DMS53 treated with DMSO at 0.1 percent for 48 hours (cell line): ENCODE data around the gene ST3GAL4.
"Not testable (repeated sequence)": the region's sequence is repeated elsewhere in the genome, so short reads cannot be mapped to it uniquely, and the experiment has no call there.

Experiments
- DNase-seq: peaks from one replicate; lab custom pipeline; 2025; ENCODE audit not compliant: unreplicated experiment; lab: John Stamatoyannopoulos, UW

The ST3GAL4 gene

DNA sequence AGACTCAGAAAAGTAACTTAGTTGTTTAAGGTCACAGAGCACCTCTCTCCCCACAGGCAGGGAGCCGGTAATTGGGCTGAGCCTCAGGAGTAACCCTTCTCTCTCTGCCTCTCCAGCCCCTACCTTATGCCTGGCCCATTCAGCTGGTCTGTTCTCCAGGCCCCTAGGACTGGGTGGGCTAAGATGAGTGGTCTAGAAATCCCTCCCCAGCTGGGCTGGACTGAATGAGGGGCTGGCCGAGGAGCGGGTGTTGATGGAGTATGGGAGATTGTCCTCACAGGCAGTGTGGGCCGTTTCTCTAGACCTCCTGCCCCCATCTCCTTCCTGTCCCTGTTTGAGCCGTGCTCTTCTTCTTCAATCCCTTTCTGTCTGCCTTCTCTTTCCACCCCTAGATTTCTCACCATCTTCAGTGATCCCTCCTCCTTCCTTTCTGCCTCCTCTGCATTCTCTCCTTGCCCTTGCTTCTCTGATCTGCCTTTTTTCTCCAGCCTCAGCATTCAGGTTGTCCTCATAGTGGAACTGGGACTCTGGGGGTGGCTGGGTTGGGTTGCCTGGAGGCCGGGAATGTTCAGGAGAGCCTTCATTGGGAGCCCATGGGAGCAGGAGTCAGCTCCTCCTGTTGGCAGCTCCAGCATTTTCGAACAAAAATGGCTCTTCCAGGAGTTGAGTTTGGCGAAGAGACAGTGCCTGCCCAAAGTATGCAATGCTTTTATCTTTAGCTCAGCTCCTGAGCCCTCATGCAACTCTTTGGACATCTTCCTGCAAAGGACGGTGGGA lies 7.6 kb downstream of the ST3GAL4 start:
- no peak for DNase-seq

DNA sequence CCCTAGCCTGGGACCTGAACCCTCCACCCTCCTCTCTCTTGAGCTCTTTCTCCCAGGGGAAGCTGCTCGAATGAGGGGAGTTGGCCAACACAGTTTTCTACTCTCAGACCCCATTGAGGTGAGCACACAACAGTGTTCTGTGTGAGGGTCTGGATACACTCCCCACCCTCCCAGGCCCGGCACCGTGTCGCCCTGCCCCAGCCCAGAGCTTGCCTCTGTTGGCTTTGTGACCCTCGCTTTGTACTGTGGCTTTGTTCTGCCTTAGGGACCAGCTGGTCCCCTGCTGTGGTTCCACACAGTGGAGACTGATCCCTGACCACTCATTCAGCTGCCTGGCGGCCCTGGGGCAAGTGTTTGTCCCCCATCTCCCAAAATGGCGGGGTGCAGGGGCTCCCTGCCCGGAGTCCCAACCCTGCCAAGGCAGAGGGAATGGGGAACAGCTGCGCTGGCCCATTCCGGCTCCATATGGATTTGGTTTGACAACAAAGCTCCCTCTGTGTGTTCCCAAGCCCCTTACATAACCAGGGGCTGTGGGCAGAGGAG lies 8.3 kb downstream of the ST3GAL4 start:
- DNase-seq, result no peak

DNA sequence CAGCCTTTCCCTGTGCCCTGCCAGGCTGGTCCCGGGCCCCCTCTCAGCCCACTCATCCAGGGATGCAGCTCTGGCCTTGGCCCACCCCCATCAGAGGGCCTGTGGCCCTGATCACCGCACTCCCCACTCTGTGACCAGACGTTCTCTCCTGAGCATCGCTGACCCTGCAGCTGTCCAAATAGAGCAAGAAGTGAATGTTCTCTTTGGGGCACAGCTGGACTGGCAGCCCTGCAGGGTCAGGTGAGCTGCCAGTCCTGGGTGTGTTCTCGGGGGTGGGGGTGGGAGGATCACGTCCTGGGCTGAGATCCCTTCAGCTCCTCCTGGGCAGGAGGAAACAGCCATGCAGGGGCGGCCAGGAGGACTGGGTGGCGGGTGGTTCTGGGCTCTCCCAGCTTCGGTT lies 9.2 kb downstream of the ST3GAL4 start:
- DNase-seq, result not testable (repeated sequence)

DNA sequence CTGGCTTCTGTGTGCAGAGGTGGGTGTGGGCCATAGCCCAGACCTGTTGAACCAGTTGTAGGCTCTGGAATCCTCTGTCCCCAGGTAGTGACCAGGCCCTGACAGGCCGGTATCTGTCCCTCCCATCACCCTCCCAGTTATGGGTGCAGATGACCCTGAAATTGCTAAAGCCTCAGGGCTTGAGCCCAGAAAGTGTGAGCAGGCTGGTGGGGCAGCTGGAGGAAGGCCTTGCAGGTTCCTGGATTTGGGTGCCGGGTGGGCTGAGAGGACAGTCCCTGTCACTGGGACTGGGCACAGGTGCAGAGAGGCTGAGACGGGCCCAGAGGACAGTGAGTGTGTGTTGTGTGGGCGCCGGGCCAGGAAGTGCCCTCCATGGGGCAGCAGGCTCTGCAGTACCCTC lies 10.0 kb downstream of the ST3GAL4 start:
- DNase-seq, result not testable (repeated sequence)

DNA sequence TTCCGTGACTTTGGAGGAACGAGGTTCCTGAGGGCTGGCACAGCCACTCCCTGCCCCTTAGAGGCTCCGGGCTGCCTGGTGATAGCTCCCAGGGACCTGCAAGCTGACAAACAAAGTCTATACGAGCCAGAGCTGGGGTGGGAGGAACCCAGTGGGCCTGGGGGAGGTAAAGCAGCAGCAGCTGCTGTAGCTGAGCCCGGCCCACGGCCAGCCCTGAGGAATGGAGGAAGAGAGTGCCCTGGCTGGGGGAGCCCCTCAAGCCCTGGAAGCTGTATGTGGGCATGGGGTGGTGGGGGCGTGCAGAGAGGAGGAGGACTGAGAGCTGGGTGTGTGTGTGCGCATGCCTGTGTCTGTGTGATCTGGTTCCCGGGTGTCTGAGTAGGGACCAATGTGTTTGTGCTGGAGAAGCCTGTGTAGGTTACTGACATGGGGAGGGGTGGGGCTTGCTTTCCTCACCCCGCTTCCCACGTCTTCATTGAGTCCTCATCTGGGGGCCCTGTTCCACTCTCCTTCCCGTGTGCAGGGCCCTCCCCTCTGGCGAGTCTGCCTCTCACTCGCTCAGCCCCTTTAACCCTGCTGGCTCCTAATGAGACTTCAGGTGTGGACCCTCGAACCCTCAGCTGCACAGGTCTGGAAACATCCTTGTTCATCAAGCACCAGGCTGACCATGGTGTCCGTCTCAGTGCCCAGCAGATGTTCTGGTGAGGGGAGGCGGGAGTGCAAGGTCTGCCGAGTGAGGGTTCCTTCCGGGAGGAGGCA lies 10.8 kb downstream of the ST3GAL4 start:
- DNase-seq, result no peak

DNA sequence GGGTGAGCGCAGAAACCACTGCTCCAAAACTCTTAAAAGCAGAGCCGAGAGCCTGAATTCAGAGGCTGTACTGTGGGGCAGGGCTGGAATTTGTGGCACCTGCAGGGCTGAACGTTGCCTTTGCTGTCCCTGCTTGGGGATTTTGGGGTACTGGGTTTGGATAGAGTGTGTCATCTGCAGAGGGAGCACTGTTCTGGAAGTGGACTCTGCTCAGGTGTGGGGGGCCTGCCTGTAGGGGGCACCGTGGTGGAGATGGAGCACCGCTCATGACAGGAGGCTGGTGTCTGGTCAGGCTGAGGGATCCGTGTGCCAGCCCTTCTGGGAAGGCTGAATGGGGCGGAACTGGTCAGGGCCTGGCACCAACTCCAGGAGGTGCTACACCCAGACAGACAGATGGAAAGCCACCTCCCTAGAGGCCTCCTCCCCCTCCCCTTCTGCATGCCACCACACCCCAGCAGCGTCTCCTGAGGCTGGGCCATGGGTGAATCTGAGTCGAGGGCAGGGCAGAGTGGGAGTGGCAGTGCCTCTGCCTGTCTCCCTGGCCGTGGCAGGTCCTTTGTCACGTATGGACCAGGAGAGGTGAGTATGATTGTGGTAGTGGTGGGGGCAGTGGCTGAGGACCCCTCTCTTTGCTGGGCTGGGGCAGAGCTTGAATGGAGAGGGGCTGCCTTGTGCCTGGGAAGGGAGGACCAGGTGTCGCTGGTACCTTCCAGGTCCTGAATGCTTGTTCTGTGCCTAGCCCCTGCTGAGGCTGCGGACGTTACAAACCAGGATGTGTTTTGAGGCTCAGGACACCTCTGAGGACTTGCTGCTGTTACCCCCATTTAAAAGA lies 11.6 kb downstream of the ST3GAL4 start:
- not testable (repeated sequence) for DNase-seq

DNA sequence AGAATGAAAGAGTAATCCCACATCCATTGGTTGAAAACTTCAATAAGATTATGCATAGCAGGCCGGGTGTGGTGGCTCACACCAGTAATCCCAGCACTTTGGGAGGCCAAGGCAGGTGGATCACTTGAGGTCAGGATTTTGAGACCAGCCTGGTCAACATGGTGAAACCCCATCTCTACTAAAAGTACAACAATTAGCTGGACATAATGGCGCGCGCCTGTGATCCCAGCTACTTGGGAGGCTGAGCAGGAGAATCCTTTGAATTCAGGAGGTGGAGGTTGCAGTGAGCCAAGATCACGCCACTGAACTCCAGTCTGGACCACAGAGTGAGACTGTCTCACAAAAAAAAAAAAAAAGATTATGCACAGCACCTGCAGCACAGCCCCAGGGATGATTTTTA lies 12.3 kb downstream of the ST3GAL4 start:
- DNase-seq, result not testable (repeated sequence)

DNA sequence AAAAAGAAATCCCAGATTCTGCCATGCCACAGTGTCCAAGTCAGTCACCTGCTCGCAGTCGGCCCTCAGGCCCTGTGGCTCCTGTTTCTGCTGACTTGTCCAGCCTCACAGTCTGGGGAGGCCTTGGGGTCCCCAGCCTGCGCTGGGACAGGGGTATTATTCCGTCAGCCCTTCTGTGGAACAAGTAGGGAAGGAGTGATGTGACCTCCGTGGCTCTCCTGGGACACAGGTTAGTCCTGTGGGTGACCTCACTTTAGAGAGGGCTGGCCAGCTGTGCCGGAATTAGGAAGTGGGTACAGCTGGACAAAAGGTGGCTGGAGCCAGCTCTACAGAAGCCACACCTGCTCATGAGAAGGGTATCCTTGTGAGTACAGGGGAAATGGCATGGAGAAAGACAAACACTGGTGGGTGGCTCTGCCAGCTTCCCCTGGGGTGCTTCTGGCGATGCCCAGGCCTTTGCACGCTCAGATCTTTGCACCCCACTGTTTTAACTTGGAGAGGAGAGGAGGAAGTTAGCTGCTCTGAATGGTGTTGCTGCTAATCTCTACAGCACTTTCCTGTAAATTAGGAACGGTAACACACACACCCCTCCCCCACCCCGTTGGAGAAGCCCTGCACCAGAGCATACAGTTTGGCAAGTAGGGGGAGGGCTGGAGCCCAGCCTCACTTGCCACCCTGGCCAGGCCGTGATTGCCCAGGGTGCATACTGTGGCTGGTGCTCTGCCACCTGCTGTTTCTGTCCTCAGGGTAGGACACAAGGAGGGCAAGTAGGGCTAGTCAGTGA lies 13.0 kb downstream of the ST3GAL4 start:
- not testable (repeated sequence) for DNase-seq

DNA sequence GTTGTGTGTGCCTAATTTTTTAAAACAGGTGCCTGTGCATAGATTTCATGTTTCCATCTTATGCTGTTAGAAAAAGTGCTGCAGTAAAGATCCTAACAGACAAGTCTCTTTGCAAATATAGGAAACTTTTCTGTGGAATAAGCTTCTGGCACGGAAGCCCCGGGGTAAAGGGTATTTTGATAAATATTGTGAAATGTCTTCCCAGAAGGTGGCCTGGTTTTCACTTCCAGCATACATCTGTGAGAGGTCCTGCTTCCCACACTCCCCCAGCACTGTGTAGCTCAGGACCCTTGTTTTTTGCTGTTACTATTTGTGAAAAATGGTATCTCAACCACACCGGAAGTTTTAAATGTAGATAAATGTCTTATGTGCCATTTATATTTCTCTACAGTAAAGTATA lies 14.5 kb downstream of the ST3GAL4 start:
- no peak for DNase-seq

DNA sequence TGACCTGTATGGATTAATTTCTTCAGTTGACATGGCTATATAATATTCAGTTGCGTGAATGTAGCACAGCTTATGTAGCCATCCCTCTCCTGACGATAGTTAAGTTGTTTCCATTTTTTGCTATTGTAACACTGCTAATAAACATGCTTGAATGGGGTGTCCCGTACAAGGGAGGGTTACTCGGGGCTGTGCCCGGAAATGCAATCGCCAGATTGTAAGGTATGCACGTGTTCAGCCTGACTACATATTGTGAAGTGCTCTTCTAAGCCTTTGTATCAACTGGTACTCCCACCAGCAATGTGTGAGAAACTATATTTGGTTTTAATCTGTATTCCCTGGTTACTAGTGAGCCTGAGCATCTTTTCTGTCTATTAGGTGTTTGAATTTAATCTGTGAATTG lies 16.1 kb downstream of the ST3GAL4 start:
- no peak for DNase-seq

DNA sequence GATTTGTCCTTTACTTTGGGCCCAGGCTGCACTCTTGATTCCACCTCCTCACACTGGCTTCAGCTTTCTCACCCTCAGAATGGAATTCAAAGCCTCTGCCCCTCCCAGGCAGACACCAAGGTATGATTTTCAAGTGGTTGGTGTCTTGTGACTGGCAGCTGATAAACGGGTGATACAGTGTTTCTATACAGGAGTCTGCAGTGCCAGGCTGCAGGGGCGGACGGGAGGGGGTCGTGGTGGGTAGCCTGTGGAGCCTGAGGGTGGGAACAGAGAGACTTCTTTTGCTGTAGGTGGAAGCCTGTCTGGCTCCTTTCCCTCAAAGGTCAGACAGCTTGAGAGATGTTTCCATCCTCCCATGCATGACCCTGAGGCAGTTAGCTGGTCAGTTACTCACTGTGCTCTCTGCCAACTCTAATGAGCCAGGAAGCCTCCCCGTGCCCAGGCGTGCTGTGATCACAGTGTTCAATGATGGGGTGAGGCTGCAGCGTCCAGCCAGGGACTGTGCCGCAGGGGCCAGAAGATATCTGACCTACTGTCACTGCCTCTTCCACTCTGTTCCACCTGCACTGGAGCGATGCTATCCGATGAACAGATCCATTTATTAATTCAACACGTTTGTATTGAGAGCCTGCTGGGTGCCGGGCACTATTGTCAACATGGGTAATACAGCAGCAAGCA lies 18.0 kb downstream of the ST3GAL4 start:
- not testable (repeated sequence) for DNase-seq

DNA sequence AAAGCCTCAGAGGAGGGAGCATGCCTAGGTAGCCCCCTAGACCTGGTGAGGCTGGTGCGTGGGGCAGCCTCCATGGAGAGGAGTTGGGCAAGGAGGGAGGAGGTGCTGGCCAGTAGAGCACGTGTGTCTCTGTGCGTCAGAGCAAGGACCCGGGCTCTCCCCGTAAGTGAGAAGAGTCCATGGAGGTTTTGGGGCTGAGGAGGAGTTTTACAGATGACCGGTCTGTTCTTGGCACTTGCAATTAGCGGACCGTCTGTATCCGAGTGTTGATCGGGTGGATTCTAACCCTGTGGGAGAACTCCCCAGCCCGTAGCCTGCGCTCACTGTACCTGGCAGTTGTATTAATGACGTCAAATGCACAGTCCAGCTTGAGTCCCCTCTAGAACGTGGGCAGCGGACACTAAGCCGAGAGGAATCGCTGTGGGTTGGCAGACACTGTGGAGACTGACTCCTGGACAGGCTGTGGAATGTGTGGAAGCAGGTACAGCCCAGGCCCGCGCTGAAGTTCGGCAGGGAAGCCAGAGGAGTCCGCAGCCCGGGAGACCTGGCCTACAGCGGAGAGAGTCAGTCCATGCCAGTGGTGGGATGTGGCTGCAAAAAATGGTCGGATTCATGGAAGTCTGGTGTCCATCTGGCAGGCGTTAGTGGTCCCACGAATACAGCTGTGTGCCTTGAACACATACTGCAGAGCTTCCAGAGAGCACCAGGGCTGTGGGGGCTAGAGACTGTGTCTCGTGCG lies 19.2 kb downstream of the ST3GAL4 start:
- not testable (repeated sequence) for DNase-seq

DNA sequence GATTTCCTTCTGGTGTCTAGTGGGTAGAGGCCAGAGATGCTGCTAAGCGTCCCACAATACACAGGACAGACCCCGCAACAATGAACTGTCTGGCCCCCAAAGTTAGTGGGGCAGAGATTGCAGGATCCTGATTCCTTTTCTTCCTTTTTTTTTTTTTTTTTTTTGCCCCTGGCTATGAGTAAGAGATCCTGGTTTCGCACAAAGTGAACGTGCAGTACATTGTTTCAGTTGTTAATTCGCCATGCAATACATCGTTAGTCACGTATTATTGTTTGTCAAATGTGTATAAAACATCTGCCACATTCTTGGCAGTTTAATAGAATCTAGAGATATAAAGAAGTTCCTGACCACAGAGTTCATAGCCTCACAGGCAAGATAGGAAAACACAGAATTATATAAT lies 20.2 kb downstream of the ST3GAL4 start:
- no peak for DNase-seq

DNA sequence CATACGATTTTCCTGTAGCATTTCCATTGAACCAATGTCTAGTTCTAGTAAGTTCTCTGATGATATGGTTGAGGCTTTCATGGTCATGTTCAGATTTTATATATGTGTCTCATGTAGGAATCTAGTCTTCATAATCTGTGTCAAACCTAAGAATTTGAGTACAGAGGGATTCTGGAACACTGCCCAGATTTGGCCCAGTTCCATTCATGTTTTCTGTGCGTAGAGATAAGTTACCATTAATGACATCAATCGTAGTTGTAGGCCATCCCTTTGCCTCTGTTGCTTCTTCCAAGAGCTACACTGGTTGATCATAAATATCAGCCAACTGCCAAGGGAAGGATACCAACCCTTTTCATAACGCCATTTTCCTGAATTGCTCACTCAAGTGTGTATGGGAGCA lies 23.3 kb downstream of the ST3GAL4 start:
- DNase-seq, result no peak

DNA sequence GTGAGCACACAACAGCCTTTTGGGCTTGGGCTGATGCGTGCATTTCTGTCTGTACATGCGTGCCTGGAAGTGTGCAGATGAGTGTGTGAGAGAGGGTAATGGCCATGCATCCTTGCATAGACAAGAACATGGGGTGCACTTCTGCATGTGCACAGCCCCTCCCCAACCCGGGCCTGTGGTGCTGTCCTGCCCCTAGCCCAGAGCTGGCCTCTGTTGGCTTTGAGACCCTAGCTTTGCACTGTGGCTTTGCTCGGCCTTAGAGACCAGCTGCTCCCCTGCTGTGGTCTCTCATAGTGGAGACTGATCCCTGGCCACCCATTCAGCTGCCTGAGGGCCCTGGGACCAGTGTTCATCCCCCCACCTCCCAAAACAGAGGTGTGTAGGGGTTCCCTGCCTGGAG lies 25.4 kb downstream of the ST3GAL4 start:
- DNase-seq, result no peak

DNA sequence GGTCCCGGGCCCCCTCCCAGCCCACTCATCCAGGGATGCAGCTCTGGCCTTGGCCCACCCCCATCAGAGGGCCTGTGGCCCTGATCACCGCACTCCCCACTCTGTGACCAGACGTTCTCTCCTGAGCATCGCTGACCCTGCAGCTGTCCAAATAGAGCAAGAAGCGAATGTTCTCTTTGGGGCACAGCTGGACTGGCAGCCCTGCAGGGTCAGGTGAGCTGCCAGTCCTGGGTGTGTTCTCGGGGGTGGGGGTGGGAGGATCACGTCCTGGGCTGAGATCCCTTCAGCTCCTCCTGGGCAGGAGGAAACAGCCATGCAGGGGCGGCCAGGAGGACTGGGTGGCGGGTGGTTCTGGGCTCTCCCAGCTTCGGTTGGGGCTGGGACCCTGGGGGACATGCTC lies 26.5 kb downstream of the ST3GAL4 start:
- not testable (repeated sequence) for DNase-seq

DNA sequence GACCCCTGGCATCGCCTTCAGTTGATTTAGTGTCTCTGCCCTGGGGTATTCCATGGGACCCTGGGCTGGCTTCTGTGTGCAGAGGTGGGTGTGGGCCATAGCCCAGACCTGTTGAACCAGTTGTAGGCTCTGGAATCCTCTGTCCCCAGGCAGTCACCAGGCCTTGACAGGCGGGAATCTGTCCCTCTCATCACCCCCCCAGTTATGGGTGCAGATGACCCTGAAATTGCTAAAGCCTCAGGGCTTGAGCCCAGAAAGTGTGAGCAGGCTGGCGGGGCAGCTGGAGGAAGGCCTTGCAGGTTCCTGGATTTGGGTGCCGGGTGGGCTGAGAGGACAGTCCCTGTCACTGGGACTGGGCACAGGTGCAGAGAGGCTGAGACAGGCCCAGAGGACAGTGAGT lies 27.2 kb downstream of the ST3GAL4 start:
- DNase-seq, result not testable (repeated sequence)

DNA sequence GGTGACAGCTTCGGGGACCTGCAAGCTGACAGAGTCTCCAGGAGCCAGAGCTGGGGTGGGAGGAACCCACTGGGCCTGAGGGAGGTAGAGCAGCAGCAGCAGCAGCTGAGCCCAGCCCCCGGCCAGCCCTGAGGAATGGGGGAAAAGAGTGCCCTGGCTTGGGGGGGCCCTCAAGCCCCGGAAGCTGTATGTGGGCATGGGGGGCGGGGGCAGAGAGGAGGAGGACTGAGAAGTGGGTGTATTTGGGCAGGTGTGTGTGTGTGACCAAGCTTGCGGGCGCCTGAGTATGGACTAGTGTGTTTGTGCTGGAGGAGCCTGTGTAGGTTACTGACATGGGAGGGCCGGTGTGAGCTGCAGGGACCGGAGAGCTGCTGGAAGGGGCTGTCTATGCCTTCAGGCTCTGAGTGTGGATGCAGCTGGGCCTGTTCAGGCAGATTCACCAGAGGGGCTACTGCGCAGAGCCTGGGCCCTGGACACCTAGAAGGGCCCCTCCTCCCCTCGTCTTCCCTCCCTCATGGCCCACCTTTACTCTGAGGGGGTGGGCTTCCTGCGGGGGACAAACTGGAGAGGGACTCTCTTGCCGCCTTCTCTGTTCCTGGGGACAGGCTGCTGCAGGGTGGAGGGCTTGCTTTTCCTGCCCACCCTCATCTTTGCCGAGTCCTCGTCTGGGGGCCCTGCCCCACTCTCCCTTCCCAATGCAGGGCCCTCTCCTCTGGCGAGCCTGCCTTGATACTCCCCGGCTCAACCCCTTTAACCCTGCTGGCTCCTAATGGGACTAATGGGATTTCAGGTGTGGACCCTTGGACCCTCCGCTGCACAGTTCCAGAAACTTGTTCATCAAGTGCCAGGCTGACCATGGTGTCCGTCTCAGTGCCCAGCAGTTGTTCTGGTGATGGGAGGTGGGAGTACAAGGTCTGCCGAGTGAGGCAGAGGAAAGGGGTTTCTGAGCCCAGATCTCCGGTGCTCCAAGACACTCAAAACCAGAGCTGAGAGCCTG lies 28.2 kb downstream of the ST3GAL4 start:
- DNase-seq, result no peak
